Immature natural killer cell (primary cell): ENCODE measurements around the gene SMARCB1. TPM values are rescaled to one million over a fixed set of nuclear protein-coding genes. Genes with fewer than 3 reads are reported as not detected.

Experiments used
- DNase-seq, 3 donors: peaks; one replicate each; pipeline ENCODE4 v3.0.0; 2022; ENCODE audit warnings: mixed read lengths in 1 of 3
- H3K27ac Mint-ChIP-seq, 6 donors: one replicate each; pipeline ENCODE4 v1.8.0; 2020; ENCODE audit warnings: mixed read lengths in 6 of 6, mild to moderate bottlenecking in 5 of 6, inconsistent platforms in 4 of 6, moderate library complexity in 3 of 6
- H3K27me3 Mint-ChIP-seq, 3 donors: one replicate each; pipeline ENCODE4 v1.8.0; 2020 to 2021; ENCODE audit warnings: low read depth in 3 of 3, mild to moderate bottlenecking in 3 of 3, mixed read lengths in 3 of 3, moderate library complexity in 3 of 3, inconsistent platforms in 1 of 3
- H3K36me3 Mint-ChIP-seq, 3 donors: one replicate each; pipeline ENCODE4 v1.8.0; 2020; ENCODE audit warnings: mixed read lengths in 3 of 3, inconsistent platforms in 2 of 3, mild to moderate bottlenecking in 2 of 3
- H3K4me1 Mint-ChIP-seq, 2 donors: one replicate each; pipeline ENCODE4 v1.8.0; 2020; ENCODE audit warnings: inconsistent platforms in 2 of 2, mild to moderate bottlenecking in 2 of 2, mixed read lengths in 2 of 2, moderate library complexity in 1 of 2
- H3K4me3 Mint-ChIP-seq, 5 donors: one replicate each; pipeline ENCODE4 v1.8.0; 2020; ENCODE audit warnings: mild to moderate bottlenecking in 5 of 5, mixed read lengths in 5 of 5, inconsistent platforms in 3 of 5, moderate library complexity in 3 of 5
- H3K9me3 Mint-ChIP-seq, 6 donors: one replicate each; pipeline ENCODE4 v1.8.0; 2020; ENCODE audit warnings: mild to moderate bottlenecking in 6 of 6, mixed read lengths in 6 of 6, inconsistent platforms in 4 of 6, moderate library complexity in 3 of 6
- polyA plus RNA-seq, 3 donors: library from polyadenylated mRNA; unstranded; fragments of 300-500 nt; fragmentation: Illumina TruSeq; gene quantifications; one replicate each; pipeline ENCODE4 v1.2.3, GENCODE V29; 2021

SMARCB1 gene
- polyA plus RNA-seq, 3 donors from 2014 or later = 28.5 to 49.5 (median 40.3) TPM

GRCh38 chr22:23812378-23812777, 25.6 kb downstream of the SMARCB1 start:
- Mint-ChIP-seq H3K27me3 (peaks cover 0 to 3% (median 0%) of the 10 kb centered on the region in 3 donors), H3K27ac (no peak overlapping the region), H3K4me1 (no peaks in the 10 kb centered on the region), H3K4me3 (no peak overlapping the region), H3K36me3 (peaks cover 10 to 27% (median 18%) of the 10 kb centered on the region in 3 donors), H3K9me3 (no peaks in the 10 kb centered on the region)
- DNase-seq = no peak

- H3K36me3 Mint-ChIP-seq = peaks cover 7 to 38% (median 17%) of the 10 kb centered on the region in 3 donors
- peak overlapping the region in 1 of 6 donors; percentile 21 for H3K27ac Mint-ChIP-seq
- no peaks in the 10 kb centered on the region for H3K9me3 Mint-ChIP-seq
- H3K27me3 Mint-ChIP-seq = peaks cover 0 to 3% (median 0%) of the 10 kb centered on the region in 3 donors
- DNase-seq = no peak
- no peaks in the 10 kb centered on the region for H3K4me1 Mint-ChIP-seq
- no peak overlapping the region for H3K4me3 Mint-ChIP-seq
These were observed 28.9 kb downstream of the SMARCB1 start for GRCh38 chr22:23815541-23816155.

GRCh38 chr22:23816156-23816976, 29.6 kb downstream of the SMARCB1 start:
- Mint-ChIP-seq H3K27me3 (peaks cover 0 to 3% (median 0%) of the 10 kb centered on the region in 3 donors), H3K4me1 (no peaks in the 10 kb centered on the region), H3K4me3 (no peak overlapping the region), H3K9me3 (no peaks in the 10 kb centered on the region), H3K36me3 (peaks cover 7 to 33% (median 13%) of the 10 kb centered on the region in 3 donors), H3K27ac (no peak overlapping the region)
- DNase-seq = no peak

GRCh38 chr22:23817146-23817545, 30.4 kb downstream of the SMARCB1 start:
- peaks cover 7 to 33% (median 10%) of the 10 kb centered on the region in 3 donors for H3K36me3 Mint-ChIP-seq

GRCh38 chr22:23818541-23818940, 31.8 kb downstream of the SMARCB1 start:
- no peak overlapping the region for H3K4me3 Mint-ChIP-seq
- H3K36me3 Mint-ChIP-seq = peaks cover 4 to 42% (median 13%) of the 10 kb centered on the region in 3 donors

More at GRCh38 chr22:23817146-23817545, 30.4 kb downstream of the SMARCB1 start:
- no peak overlapping the region for H3K27ac Mint-ChIP-seq
- DNase-seq = no peak
- no peaks in the 10 kb centered on the region for H3K9me3 Mint-ChIP-seq
- no peak overlapping the region for H3K4me3 Mint-ChIP-seq
- peaks cover 0 to 3% (median 0%) of the 10 kb centered on the region in 3 donors for H3K27me3 Mint-ChIP-seq
- no peaks in the 10 kb centered on the region for H3K4me1 Mint-ChIP-seq

GRCh38 chr22:23820748-23821211, 34.0 kb downstream of the SMARCB1 start:
- Mint-ChIP-seq H3K9me3 (no peaks in the 10 kb centered on the region), H3K27ac (peak overlapping the region in 2 of 6 donors; percentile 17 to 64), H3K27me3 (peaks cover 0 to 5% (median under 1%) of the 10 kb centered on the region in 3 donors), H3K4me3 (no peak overlapping the region), H3K36me3 (peaks cover 3 to 49% (median 17%) of the 10 kb centered on the region in 3 donors), H3K4me1 (no peaks in the 10 kb centered on the region)
- no peak for DNase-seq

More at GRCh38 chr22:23818541-23818940, 31.8 kb downstream of the SMARCB1 start:
- peaks cover 0 to 3% (median 0%) of the 10 kb centered on the region in 3 donors for H3K27me3 Mint-ChIP-seq
- H3K9me3 Mint-ChIP-seq = no peaks in the 10 kb centered on the region
- DNase-seq = no peak
- H3K27ac Mint-ChIP-seq = no peak overlapping the region
- H3K4me1 Mint-ChIP-seq = no peaks in the 10 kb centered on the region

- peak overlapping the region in 1 of 6 donors; percentile 56 for H3K27ac Mint-ChIP-seq
- no peaks in the 10 kb centered on the region for H3K9me3 Mint-ChIP-seq
- H3K36me3 Mint-ChIP-seq = peaks cover 4 to 46% (median 16%) of the 10 kb centered on the region in 3 donors
- DNase-seq = no peak
- H3K27me3 Mint-ChIP-seq = peaks cover 0 to 2% (median 2%) of the 10 kb centered on the region in 3 donors
- H3K4me3 Mint-ChIP-seq = no peak overlapping the region
- H3K4me1 Mint-ChIP-seq = no peaks in the 10 kb centered on the region
These were observed 35.4 kb downstream of the SMARCB1 start for GRCh38 chr22:23822101-23822671.

GRCh38 chr22:23823331-23823791, 36.6 kb downstream of the SMARCB1 start:
- Mint-ChIP-seq H3K4me3 (no peak overlapping the region), H3K36me3 (peaks cover 3 to 40% (median 14%) of the 10 kb centered on the region in 3 donors), H3K27me3 (peaks cover 0 to 6% (median 2%) of the 10 kb centered on the region in 3 donors), H3K4me1 (no peaks in the 10 kb centered on the region), H3K27ac (no peak overlapping the region), H3K9me3 (no peaks in the 10 kb centered on the region)
- no peak for DNase-seq

GRCh38 chr22:23824476-23825245, 37.9 kb downstream of the SMARCB1 start:
- no peak overlapping the region for H3K27ac Mint-ChIP-seq
- no peak for DNase-seq
- peaks cover 3 to 39% (median 14%) of the 10 kb centered on the region in 3 donors for H3K36me3 Mint-ChIP-seq
- no peak overlapping the region for H3K4me3 Mint-ChIP-seq
- H3K27me3 Mint-ChIP-seq = peaks cover 0 to 8% (median 2%) of the 10 kb centered on the region in 3 donors
- no peaks in the 10 kb centered on the region for H3K9me3 Mint-ChIP-seq
- H3K4me1 Mint-ChIP-seq = peaks cover 0 to 2% of the 10 kb centered on the region in 2 donors

- H3K9me3 Mint-ChIP-seq = no peaks in the 10 kb centered on the region
- H3K4me3 Mint-ChIP-seq = no peak overlapping the region
- H3K27ac Mint-ChIP-seq = peak overlapping the region in 1 of 6 donors; percentile 34
- peaks cover 0 to 8% (median 2%) of the 10 kb centered on the region in 3 donors for H3K27me3 Mint-ChIP-seq
- peaks cover 0 to 9% of the 10 kb centered on the region in 2 donors for H3K4me1 Mint-ChIP-seq
- DNase-seq = no peak
- H3K36me3 Mint-ChIP-seq = peaks cover 3 to 38% (median 16%) of the 10 kb centered on the region in 3 donors
These were observed 38.6 kb downstream of the SMARCB1 start for GRCh38 chr22:23825246-23825905.

GRCh38 chr22:23826510-23827350, 40.0 kb downstream of the SMARCB1 start:
- peaks cover 3 to 38% (median 13%) of the 10 kb centered on the region in 3 donors for H3K36me3 Mint-ChIP-seq
- no peak overlapping the region for H3K4me3 Mint-ChIP-seq
- H3K27ac Mint-ChIP-seq = no peak overlapping the region
- H3K27me3 Mint-ChIP-seq = peaks cover 0 to 8% (median 2%) of the 10 kb centered on the region in 3 donors
- H3K4me1 Mint-ChIP-seq = peaks cover 0 to 10% of the 10 kb centered on the region in 2 donors
- no peak for DNase-seq
- H3K9me3 Mint-ChIP-seq = no peaks in the 10 kb centered on the region
